GM12801 (cell line): ENCODE data around the gene KIF24.

ENCODE experiments used
- TF ChIP-seq, protein P1 (sequence below): IDR thresholded peaks from one replicate; pipeline ENCODE4 v1.5.1; 2011; ENCODE audit warnings: control low read depth; ENCODE audit not compliant: insufficient read length; ENCODE audit errors: extremely low read depth

The KIF24 gene

DNA sequence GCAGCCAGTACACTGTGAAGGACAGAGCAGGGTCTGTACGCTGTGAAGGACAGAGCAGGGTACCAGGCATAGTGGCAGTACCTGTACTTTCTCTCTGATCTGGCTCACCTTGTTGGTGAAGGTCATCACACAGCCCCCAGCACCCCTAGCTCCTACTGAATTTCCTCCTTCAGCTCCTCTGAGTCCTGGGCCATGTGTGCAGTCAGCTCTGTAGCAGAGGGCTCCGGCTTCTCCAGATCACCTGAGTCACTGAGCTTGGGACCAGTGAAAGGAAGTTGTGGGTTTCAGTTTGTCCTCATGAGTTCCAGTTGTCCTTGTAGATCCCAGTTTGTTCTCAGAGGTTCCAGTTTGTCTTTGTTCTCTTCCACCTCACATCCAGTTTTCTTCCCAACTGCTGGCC lies 5.8 kb upstream of the KIF24 start:
- TF ChIP-seq, protein P1, sequence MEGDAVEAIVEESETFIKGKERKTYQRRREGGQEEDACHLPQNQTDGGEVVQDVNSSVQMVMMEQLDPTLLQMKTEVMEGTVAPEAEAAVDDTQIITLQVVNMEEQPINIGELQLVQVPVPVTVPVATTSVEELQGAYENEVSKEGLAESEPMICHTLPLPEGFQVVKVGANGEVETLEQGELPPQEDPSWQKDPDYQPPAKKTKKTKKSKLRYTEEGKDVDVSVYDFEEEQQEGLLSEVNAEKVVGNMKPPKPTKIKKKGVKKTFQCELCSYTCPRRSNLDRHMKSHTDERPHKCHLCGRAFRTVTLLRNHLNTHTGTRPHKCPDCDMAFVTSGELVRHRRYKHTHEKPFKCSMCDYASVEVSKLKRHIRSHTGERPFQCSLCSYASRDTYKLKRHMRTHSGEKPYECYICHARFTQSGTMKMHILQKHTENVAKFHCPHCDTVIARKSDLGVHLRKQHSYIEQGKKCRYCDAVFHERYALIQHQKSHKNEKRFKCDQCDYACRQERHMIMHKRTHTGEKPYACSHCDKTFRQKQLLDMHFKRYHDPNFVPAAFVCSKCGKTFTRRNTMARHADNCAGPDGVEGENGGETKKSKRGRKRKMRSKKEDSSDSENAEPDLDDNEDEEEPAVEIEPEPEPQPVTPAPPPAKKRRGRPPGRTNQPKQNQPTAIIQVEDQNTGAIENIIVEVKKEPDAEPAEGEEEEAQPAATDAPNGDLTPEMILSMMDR, result no peak

DNA sequence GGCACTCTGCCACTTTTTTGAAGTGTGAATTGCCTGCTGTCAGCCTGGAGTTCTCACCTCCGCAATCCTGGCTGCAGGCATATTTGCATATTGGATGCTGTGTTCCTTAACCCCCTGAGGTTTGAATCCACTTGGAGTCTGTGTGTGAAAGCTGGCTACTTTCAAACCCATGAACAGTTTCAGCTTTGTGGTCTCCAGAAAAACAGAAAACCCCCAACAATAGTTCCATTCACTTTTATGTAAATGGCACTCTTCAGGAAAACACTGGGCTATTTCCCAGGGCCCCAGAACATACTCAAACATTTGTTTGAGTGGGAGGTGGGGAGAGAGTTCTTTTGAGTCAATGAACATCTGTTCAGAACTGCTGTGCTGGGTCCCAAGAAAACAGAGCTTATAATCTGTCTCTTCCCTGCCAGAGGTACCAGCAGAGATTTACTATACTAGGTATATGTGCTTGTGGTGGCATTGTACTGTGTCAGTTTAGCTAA lies 5.3 kb upstream of the KIF24 start:
- TF ChIP-seq, protein P1, result no peak

DNA sequence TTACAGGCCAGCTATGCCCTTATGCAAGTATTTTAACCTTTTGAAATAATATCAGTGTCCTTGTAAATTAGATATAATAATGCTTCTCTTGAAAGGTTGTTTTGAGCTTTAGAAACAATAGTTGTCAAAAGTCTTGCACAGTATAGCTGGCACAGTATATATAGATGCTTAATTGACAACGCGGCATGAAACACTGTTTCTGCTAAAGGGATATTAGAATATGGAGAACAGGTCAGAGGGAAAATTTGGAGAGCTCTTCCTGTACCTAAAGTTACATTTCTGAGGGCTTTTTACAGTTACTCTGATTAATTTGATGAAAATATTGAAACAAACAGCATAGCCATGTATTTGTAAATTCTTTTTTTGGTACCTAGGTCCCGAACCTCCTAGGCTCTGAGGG lies 4.8 kb upstream of the KIF24 start:
- TF ChIP-seq, protein P1, result no peak

DNA sequence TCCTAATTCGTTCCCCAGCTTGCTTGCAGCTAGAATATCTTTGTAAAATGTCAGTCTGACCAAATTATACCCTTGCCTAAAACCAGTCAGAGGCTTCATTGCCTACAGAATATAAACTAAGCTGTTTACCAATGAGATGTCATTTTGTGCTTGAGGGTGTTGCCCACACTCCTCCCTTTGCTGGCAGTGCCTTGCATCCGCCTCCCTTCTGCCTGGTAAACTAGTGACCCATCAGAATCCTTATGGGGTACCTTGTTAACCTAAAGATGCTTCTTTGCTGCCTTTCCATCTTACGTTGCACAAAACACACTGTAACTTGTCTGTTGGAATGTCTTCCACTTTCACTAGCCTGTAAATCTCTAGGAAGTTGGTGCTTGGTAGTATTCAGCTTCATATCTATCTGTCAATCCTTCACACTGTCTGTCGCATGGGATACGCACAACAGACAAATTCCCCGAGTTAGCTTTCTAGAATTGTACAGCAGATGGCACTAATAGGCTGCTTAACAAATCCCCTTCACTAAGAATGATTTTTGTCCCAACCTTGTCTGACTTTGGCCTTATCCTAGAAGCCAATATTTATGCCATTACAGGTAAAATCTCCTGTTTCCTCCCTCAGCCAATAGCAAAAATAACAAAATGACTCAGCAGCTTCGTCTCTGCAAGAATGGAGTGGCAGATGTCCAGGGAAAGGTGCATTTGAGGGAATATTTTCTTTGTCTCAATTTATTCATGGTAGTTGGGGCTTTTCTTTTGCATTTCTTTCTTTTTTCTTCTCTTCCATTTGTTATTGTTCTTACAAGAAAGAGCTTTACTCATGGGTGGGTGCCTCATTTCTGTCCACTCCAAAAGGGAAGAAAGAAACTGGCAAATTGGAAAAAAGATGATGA lies 3.3 kb upstream of the KIF24 start:
- TF ChIP-seq, protein P1, result no peak

DNA sequence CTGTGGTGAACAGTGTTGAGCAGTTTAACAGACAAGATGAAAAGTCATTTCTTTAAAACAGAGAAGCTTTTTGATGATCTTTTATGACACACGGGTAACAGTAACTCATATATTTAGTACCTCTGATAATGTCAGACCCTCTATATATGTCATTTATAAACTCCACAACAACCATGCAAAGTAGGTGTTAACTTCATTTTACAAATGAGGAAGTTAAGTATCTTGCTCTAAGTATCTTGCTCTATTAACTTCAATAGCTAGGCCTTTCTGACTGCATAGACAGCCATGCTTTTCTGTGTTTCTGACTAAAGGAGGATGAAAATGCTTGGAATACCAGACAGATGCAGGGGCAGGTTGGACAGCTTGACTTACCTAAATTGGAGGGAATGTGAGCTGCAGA lies 2.1 kb upstream of the KIF24 start:
- TF ChIP-seq, protein P1, result no peak

DNA sequence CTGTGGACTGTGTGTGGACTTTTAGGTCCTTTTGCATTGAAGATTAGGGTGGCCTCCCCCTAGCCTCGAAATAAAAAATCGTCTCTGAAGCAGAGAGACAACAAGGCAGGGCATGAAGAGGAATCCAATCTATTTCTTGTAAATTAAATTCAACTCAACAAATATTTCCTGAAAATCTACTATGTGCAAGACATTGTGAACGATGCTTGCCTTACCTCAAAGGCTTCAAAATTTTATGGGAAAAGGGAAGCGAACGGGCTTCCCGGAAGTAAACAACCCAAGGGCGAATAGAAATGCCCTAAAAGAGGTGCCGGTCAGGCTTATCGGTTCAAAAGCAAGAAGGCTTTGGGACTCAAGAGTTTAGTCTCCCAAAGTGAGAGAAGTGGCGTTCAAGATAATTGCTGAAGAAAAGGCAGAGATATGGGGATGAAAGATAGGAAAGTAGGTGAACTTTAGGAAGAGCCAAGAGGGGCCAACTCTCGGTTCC lies 525 bp downstream of the KIF24 start:
- TF ChIP-seq, protein P1, result no peak

DNA sequence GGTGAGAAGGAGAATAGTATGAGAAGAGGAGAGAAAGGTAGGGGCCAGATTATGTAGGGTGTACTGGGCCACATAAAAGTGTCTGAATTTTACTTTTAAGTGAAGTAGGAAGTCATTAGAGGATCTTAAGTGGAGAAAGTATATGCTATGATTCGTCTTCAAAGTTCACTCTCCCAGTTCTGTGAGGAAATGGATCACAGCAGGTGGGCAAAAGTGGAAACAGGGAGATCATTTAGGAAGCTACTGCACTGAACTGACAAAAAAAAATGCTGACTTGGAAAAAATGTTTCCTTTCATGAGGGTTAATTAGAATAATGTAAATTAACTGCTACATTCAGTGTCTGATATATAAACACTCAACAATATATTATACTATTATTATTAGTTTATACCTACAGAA lies 2.4 kb downstream of the KIF24 start:
- TF ChIP-seq, protein P1, result no peak
